Thyroid gland (tissue), 4 donors: ENCODE results near the gene SLC47A2. TPM values are rescaled to one million over a fixed set of nuclear protein-coding genes. Genes with fewer than 3 reads are reported as not detected.

ENCODE experiments used
- DNase-seq, 2 donors: peaks; one replicate each; pipeline ENCODE4 v3.0.0-alpha.2; 2019
- H3K27ac ChIP-seq, 3 donors: fragments of 200-600 bp; sonication (generic); 1 replicate in 2 of 3; 2 replicates in 1 of 3; pipeline ENCODE4 v1.5.1; 2016 to 2019; ENCODE audit warnings: mild to moderate bottlenecking in 1 of 3, moderate library complexity in 1 of 3
- H3K27me3 ChIP-seq: fragments of 200-600 bp; sonication (generic); one replicate; pipeline ENCODE4 v1.5.1; 2019
- H3K36me3 ChIP-seq, 2 donors: fragments of 200-600 bp; sonication (generic); one replicate each; pipeline ENCODE4 v1.5.1; 2016 to 2019
- H3K4me1 ChIP-seq, 2 donors: fragments of 200-600 bp; sonication (generic); one replicate each; pipeline ENCODE4 v1.5.1; 2017 to 2019
- H3K4me3 ChIP-seq, 3 donors: fragments of 200-600 bp; sonication (generic); replicated peaks in 1 of 3; 1 replicate in 2 of 3; 2 replicates in 1 of 3; pipeline ENCODE4 v1.5.1; 2016; ENCODE audit warnings: mild to moderate bottlenecking in 1 of 3
- H3K9me3 ChIP-seq: fragments of 200-600 bp; sonication (generic); one replicate; pipeline ENCODE4 v1.5.1; 2017
- CTCF ChIP-seq, 6 experiments: fragments of 200-600 bp in 3 of 6; fragments of 450-650 bp in 3 of 6; sonication (generic) in 3 of 6; IDR thresholded peaks; one replicate each; pipeline ENCODE4 v1.5.1; 2016 to 2019; ENCODE audit warnings: antibody characterized with exemption in 6 of 6, mild to moderate bottlenecking in 2 of 6, inconsistent platforms in 1 of 6, moderate library complexity in 1 of 6
- POLR2A ChIP-seq, 2 donors: fragments of 450-650 bp; IDR thresholded peaks; one replicate each; pipeline ENCODE4 v1.6.1; 2017; ENCODE audit warnings: antibody characterized with exemption in 2 of 2, mild to moderate bottlenecking in 2 of 2, moderate library complexity in 1 of 2
- WGBS, 2 donors: methylation state at CpG; one replicate each; pipeline ENCODE4 v1.1.5; 2017; 5-methylcytosine and 5-hydroxymethylcytosine counted together
- intact Hi-C: fragments of 100-400 bp; cut with DNase I; formaldehyde crosslinking; loops from one replicate; pipeline ENCODE4 v1.15.1; 2023
- total RNA-seq, 4 donors: library from RNA; depleted of rRNA; stranded (reverse); fragments of >200 nt; gene quantifications; one replicate each; pipeline ENCODE4 v1.2.3, GENCODE V29; 2016

The SLC47A2 gene
- total RNA-seq, 4 donors from 2014 or later, result 0.45 to 1.4 TPM; not detected in 2

GRCh38 chr17:19664821-19665181 lies 51.6 kb downstream of the SLC47A2 start:
- intact Hi-C loops, result no loop called here

GRCh38 chr17:19664136-19664820 lies 52.1 kb downstream of the SLC47A2 start:
- peaks cover 40 to 56% of the 10 kb centered on the region in 2 donors for H3K4me1 ChIP-seq
- H3K36me3 ChIP-seq, result peaks cover 0 to 8% of the 10 kb centered on the region in 2 donors
- peak overlapping the region; percentile 56 to 89 (median 81) for H3K27ac ChIP-seq
- H3K4me3 ChIP-seq, result no peak overlapping the region
- intact Hi-C loops, result no loop called here
- H3K27me3 ChIP-seq, result no peaks in the 10 kb centered on the region
- no peak for TF ChIP-seq POLR2A (IDR thresholded peaks at IDR 0.05)
- peak; percentile 93 to 94 for DNase-seq
- no peaks in the 10 kb centered on the region for H3K9me3 ChIP-seq
- 22 to 29% methylated on average over 5 of the region's 5 CpGs for WGBS, 2 donors

More at GRCh38 chr17:19664821-19665181, 51.6 kb downstream of the SLC47A2 start:
- no peaks in the 10 kb centered on the region for H3K9me3 ChIP-seq
- no peak for DNase-seq
- peaks cover 37 to 50% of the 10 kb centered on the region in 2 donors for H3K4me1 ChIP-seq
- 88 to 91% methylated on average over 4 of the region's 4 CpGs for WGBS, 2 donors
- peaks cover 0 to 8% of the 10 kb centered on the region in 2 donors for H3K36me3 ChIP-seq
- no peak overlapping the region for H3K4me3 ChIP-seq
- no peaks in the 10 kb centered on the region for H3K27me3 ChIP-seq
- TF ChIP-seq CTCF (IDR thresholded peaks at IDR 0.05), result no peak
- TF ChIP-seq POLR2A (IDR thresholded peaks at IDR 0.05), result no peak
- H3K27ac ChIP-seq, result peak overlapping the region; percentile 56 to 89 (median 81)

GRCh38 chr17:19663097-19663496 lies 53.3 kb downstream of the SLC47A2 start:
- Histone ChIP-seq H3K36me3 (peaks cover 0 to 8% of the 10 kb centered on the region in 2 donors), H3K9me3 (no peaks in the 10 kb centered on the region), H3K4me3 (no peak overlapping the region), H3K27me3 (no peaks in the 10 kb centered on the region), H3K27ac (peak overlapping the region; percentile 56 to 89 (median 81)), H3K4me1 (peaks cover 45 to 59% of the 10 kb centered on the region in 2 donors)
- no peak for DNase-seq
- 94 to 95% methylated on average over 6 of the region's 6 CpGs for WGBS, 2 donors
- TF ChIP-seq POLR2A (IDR thresholded peaks at IDR 0.05) (no peak), CTCF (IDR thresholded peaks at IDR 0.05) (no peak)
- intact Hi-C loops, result no loop called here

- H3K4me3 ChIP-seq, result no peak overlapping the region
- WGBS, 2 donors, result 95 to 98% methylated on average over 3 of the region's 3 CpGs
- no peak for DNase-seq
- no peaks in the 10 kb centered on the region for H3K9me3 ChIP-seq
- no peak for TF ChIP-seq CTCF (IDR thresholded peaks at IDR 0.05)
- H3K36me3 ChIP-seq, result peaks cover 0 to 8% of the 10 kb centered on the region in 2 donors
- no peaks in the 10 kb centered on the region for H3K27me3 ChIP-seq
- H3K4me1 ChIP-seq, result peaks cover 44 to 69% of the 10 kb centered on the region in 2 donors
- no peak overlapping the region for H3K27ac ChIP-seq
- intact Hi-C loops, result no loop called here
Observed at GRCh38 chr17:19661121-19661520, 55.3 kb downstream of the SLC47A2 start.

GRCh38 chr17:19660219-19660870 lies 56.0 kb downstream of the SLC47A2 start:
- intact Hi-C loops, result no loop called here
- DNase-seq, result no peak
- peak overlapping the region; percentile 51 to 74 (median 55) for H3K27ac ChIP-seq
- H3K36me3 ChIP-seq, result peaks cover 0 to 8% of the 10 kb centered on the region in 2 donors
- H3K4me1 ChIP-seq, result peaks cover 40 to 68% of the 10 kb centered on the region in 2 donors
- WGBS, 2 donors, result 70 to 71% methylated on average over 6 of the region's 6 CpGs
- no peaks in the 10 kb centered on the region for H3K9me3 ChIP-seq
- H3K4me3 ChIP-seq, result no peak overlapping the region
- H3K27me3 ChIP-seq, result no peaks in the 10 kb centered on the region
- TF ChIP-seq POLR2A (IDR thresholded peaks at IDR 0.05) (no peak), CTCF (IDR thresholded peaks at IDR 0.05) (no peak)
